GM19099 (cell line): ENCODE data around the gene CORT.
A peak's percentile ranks its signal among the peaks of the same experiment; 100 is the strongest.

Experiments
- POLR2A ChIP-seq: IDR thresholded peaks from 3 replicates; pipeline ENCODE4 v1.6.1; 2011; ENCODE audit warnings: low read depth; ENCODE audit not compliant: insufficient read length; ENCODE audit errors: extremely low read depth

The CORT gene, protein sequence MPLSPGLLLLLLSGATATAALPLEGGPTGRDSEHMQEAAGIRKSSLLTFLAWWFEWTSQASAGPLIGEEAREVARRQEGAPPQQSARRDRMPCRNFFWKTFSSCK

DNA sequence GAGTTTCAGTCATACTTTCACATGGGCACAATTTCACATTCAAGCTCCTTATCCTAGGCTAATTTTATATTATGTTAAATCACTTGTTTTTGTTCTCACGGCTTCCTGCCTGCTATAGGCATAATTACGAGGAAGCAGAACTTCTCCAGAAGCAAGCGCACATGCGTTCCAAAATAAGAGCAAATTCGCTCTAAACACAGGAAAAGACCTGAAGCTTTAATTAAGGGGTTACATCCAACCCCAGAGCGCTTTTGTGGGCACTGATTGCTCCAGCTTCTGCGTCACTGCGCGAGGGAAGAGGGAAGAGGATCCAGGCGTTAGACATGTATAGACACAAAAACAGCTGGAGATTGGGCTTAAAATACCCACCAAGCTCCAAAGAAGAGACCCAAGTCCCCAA lies at the start of gene CORT:
Gene CORT, plus strand, starts transcription at position 281 of the 400 bp plus-strand sequence. CDS start 193 bp downstream, outside the sequence.
- no peak for TF ChIP-seq POLR2A

DNA sequence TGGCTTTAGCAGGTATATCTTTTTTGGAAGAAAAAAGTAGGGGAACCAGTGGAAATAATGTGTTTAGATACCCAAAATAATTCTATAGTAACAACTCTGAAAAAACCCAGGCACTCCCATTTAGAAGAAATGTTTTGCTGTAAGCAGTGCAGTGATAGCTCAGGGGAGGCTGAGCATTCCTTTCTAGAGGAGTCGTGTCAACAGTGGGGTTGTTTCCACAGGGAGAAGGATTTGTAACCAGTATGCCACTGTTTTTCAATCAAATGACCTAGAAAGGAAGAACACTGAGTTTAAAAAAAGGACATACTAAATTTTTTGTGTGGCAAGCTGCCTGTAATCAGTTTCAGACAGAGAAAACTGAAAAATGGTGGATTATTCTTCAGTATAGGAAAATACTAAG lies 48.5 kb upstream of the CORT start:
- no peak for TF ChIP-seq POLR2A

DNA sequence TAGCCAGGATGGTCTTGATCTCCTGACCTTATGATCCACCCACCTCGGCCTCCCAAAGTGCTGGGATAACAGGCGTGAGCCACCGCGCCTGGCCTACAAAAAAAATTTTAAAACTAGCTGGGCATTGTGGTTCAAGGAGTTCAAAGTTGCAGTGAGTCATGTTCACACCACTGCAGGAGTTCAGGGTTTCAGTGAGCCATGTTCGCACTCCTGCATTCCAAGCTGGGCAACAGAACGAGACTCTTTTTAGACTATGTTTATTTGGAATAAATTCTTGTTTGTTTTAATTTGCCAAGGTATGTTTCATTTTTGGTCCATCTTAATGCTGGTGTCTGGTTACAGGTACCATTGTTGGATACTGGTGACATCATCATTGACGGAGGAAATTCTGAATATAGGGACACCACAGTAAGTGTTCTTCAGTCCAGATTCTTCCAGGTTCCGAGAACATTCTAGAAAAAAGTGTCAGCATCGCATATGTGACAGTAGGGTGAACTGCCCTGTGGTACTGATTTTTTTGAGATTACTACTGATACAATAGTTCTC lies 47.0 kb upstream of the CORT start:
- no peak for TF ChIP-seq POLR2A

DNA sequence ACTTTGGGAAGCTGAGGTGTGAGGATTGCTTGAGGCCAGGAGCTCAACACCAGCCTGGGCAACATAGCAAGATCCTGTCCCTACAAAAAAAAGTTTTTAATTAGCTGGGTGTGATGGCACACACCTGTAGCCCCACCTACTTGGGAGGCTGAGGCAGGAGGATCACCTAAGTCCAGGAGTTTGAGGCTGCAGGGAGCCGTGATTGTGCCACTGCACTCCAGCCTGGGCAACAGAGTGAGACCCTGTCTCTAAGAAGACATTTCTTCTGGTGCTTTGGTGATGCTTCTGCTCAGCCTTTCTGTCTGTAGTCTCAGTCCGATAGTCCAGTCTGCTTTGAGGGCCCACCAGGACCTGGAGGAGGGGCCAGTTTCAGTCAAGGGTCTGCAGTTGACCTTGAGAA lies 42.6 kb upstream of the CORT start:
- TF ChIP-seq POLR2A = no peak

DNA sequence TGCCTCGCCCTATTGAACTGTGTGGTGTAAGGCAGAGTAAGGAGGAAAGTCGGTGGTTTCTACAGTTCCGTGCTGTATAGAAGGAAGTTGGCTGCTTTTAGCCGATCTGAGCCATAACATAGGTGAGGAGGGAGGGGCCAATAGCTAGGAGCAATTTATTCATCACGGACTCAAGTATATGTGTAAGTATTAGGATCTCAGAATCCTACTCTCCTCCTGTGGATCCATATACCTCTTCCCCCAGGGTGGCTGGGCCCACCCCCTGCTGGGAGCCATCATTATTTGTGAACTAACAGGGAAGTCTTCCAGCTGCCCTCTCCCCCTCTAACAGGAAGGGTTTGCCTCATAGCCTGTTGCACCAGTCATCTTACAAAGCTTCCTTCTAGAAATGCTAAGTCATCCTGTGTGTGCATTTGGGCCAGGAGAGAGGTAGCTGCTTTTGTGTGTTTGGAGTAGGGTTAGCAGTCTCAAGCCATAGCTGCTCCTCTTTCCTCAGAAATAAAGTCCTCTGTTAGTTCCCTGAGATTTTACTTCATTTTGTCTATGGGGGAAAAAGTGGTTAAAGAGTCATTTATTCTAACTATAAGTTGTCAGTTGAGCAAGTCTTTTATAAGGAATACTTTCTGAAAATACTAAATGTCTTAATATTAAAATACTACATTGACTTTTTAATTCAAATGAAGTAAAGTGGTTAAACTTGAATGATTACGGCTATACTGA lies 34.5 kb upstream of the CORT start:
- TF ChIP-seq POLR2A = no peak

DNA sequence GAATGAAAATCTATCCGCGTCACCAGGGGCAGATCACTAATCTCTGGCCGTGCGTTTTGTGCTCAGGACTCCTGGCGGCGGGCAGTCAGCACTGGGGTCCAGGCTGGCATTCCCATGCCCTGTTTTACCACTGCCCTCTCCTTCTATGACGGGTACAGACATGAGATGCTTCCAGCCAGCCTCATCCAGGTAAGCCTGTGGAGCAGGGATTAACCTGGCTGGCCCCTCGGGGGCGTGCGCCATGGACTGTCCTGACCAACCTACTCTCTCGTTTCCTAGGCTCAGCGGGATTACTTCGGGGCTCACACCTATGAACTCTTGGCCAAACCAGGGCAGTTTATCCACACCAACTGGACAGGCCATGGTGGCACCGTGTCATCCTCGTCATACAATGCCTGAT lies 30.5 kb upstream of the CORT start:
- no peak for TF ChIP-seq POLR2A

DNA sequence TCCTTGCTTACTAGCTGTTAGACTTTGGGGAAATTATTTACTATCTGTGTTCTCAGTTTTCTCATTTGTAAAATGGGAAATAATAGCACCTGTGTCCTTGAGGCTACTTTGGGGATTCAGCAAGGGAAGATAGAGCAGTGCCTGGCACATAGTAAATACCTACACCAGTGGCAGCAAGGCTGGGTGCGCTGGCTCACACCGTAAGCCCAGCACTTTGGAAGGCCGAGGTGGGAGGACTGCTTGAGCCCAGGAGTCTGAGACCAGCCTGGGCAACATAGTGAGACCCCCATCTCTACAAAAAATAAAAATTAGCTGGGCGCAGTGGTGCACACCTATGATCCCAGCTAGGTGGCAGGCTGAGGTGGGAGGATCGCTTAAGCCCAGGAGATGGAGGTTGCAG lies 28.2 kb upstream of the CORT start:
- no peak for TF ChIP-seq POLR2A

DNA sequence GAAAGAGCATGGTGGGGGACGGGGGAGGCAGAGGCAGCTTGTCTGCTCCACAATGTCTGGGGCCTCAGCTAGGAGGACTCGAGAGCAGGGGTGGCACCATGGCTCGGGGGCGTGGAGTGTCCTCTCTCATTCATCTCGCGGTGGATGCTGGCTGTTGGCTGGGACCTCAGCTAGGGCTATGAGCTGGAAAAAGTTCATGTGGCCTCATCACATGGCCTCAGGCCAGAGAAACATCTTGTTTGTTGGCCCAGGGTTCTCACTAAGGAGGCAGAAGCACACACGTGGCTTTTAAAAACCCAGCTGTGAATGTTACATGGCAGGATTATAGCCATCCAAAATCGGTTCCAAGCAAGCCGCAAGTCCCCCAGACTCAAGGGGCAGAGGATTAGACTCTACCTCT lies 25.8 kb upstream of the CORT start:
- TF ChIP-seq POLR2A = no peak

DNA sequence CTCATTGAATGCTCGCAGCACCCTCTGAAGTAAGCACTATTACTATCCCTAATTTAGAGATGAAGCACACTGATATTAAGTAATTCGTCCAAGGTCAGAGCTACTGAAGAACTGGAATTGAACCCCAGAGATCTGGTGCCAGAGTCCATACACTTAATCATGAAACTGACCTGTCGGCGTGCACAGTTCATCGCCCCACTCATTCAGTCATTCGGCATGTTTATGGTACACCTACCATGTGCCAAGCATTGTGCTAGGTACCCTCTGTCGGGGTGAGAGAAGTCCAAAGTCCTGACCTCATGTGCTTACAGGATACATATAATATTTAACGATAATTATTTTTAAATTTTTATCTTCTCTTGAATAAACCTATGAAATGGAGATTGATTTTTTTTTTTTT lies 25.2 kb upstream of the CORT start:
- TF ChIP-seq POLR2A = no peak

DNA sequence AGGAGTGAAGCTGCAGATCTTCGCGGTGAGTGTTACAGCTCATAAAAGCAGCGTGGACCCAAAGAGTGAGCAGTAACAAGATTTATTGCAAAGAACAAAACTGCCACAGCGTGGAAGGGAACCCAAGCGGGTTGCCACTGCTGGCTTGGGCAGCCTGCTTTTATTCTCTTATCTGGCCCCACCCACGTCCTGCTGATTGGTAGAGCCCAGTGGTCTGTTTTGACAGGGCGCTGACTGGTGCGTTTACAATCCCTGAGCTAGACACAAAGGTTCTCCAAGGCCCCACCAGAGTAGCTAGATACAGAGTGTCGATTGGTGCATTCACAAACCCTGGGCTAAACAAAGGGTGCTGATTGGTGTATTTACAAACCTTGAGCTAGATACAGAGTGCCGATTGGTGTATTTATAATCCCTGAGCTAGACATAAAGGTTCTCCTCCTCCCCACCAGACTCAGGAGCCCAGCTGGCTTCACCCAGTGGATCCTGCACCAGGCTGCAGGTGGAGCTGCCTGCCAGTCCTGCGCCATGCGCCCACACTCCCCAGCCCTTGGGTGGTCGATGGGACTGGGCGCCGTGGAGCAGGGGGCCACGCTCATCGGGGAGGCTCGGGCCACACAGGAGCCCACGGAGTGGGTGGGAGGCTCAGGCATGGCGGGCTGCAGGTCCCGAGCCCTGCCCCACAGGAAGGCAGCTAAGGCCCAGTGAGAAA lies 23.9 kb upstream of the CORT start:
- peak; percentile 20 for TF ChIP-seq POLR2A

DNA sequence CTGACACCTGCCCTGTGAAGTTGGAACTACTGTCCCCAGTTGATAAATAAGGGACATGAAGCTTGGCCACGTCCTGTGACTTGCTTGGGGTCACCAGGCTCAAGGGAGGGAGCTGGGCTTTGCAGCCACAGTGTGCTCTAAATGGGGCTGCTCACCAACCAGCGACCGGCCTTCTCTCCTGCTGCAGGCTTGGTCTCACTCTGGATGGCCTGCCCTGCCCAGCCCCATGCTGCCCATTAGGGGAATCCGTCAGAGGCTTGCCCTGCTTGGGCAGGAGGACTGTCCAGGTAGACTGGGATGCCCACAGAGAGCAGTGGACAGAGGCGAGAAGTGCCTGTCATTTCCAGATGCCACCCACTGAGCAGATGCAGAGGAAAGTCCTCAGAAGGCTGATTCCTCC lies 20.8 kb upstream of the CORT start:
- TF ChIP-seq POLR2A = no peak

DNA sequence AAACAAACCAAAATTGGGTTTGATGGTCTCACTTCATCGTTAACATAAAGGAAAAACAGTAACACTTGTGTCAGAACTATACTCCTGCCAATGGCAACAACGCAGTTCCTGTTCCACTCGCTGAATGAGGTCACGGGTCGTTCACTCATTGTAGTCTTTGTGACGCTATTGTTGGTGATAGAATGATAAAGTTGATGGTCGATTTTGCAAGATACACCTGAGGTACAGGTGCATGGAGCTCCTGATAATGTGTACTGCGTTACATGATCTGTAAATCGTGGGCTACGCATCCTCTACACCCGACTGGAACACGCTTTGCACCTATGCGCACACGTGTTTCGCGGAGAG lies 20.0 kb upstream of the CORT start:
- TF ChIP-seq POLR2A = no peak

DNA sequence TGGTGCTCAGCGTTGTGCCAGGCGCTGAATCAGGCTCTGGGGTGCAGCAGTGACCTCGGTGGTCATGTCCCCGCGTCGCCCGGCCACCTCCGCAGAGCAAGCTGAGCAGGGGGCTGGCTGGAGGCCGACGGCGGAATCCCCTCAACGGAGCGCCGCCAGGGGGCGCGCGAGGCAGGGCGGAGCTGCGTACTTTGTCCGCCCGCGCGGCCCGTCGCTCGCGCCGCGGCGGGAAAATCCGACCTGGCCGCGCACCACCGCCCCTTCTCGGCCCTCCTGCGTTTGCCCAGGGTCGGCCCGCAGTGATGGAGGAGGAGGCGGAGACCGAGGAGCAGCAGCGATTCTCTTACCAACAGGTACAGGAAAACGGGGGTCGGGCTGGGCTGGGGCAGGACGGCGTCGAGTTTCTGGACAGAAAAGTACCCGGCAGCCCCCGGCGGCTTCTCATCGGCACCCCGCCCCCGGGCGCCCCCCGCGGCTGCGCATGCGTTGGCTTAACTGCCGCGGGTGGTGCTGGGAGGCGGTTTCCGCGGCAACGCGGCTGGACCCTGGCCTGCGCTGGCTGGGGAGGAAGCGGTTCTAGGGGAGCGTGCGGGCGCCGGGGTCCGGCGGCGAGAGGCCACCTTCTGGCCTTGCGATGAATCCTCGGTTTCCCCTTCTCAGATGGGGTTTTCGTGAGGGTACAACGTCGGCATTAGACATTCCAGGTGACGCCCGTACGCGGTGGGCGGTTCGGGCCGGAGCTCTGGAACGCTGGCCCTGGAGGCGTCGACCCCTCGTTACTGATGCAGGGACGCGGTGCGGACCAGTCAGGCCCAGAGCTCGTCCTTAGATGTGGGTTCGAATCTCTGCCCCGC lies 19.4 kb upstream of the CORT start, which contains the start of gene CENPS:
Gene CENPS, plus strand, starts transcription at position 218 of the 854 bp plus-strand sequence. Its CDS starts 85 bp downstream, at position 303.
- TF ChIP-seq POLR2A = peak; percentile 60

DNA sequence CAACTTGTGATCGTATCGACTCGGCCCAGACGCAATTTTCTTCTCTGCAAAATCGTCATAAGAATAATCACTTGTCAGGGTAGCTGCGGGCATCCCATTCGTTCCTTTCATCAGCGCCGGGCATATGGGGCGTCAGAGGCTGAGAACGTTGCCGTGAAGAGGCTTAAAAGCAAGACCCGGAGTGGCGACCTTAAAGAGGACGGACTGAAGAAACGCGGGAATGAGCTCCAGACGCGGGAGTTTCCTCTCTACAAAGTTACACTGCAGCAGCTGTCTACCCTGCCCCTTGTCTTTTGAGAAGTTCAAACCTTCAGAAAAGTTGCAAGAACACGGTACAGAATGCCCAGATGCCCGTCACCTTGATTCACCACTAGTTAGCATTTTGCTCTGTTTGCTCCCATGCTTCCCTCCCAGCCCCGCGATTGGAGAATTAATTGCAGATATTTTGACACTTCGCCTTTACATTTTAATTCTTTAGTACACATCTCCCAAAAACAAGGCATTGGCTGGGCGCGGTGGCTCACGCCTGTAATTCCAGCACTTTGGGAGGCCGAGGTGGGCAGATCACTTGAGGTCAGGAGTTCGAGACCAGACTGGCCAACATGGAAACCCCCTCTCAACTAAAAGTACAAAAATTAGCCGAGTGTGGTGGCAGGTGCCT lies 18.6 kb upstream of the CORT start:
- TF ChIP-seq POLR2A = no peak
